ENCODE data around the gene LRRC3B.

Gene LRRC3B

DNA sequence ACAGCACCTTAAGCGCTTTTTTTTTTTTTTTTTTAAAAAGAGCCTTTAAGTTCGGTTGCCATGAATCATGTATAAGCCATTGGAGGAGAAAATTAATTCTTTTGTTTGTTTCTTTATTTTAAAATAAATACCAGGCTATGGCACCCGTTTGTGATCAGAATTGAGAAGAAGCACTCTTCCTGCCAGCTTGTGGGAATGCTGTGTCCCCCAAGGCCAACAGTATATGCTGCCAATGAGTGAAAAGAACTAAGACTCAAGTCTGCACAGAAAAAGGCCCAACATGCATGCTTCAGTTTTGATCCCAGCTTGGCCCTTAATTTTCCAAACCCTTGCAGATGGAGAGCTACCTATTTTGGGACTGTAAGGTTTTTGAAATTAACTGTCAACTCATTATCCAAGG, 90.5 kb downstream of the LRRC3B start:
- DNase-seq, result no peak

DNA sequence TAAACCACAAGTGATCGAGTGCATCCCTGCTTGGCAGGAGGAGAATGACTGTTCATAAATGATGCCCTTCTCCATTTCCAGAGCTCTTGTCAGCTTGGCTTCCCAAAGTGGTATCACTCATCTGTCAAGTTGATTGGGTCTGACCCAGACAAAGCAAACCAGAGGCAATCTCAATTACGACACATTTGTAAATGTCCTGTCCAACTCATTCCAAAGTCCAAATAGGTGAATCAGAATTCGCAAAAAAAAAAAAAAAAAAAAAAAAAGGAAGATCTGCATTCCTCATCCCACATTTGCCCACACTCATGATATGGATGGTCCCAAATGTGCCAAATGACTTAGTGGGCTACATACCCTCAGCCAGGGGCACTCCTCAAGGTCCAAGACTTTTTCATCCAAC, 91.9 kb downstream of the LRRC3B start:
- no peak for DNase-seq

DNA sequence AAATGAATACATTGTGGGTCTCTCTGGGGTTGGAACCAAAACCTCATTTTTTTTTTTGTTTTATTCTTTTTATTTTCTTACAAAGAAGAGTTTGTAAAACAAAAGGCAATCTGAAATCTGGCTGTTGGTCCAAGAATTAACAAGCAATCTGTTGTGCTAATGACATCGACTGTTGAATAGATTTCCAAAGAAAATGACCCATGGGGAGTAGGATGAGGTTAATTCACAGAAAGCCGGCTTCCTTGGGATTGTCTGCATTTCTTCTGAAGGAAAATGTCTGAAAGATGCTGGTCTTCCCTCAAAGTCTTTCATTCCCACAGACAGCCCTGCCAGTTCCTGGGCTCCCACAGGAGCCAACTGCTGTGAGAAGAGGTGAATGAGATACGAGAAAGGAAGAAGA, 92.9 kb downstream of the LRRC3B start:
- DNase-seq, result no peak

DNA sequence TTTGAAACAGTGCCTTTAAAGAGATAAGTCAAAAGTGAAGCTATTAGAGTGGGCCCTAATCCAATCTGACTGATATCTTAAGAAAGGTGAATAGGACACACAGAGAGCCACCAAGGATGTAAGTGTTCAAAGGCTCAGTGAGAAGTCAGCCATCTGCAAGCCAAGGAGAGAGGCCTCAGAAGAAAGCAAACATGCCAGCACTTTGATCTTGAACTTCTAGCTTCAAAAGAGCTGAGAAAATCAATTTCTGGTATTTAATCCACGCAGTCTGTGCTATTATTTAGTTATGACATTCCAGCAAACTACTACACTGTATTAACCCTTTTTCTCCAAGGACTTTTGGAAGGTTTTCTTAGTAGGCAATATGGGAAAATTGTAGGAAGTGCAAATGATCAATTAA, 95.7 kb downstream of the LRRC3B start:
- DNase-seq, result no peak

DNA sequence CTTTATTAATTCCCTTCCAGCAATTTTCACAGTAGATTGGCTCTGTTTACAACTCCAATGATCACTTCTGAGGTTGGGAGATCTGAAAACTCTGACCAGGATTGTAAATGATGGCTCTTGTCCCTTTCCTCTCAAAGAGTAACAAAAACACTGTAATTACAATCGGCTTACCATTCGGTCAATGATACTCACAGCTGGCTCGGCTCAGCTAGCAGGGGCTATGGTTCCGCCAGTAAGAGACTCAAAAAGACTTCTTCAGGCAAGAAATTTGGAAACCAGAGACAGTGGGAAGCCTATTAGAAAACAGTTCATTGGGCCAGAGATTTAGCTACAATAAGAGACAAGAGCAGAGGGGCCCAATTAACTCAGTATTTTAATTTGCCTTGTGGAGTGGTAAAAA, 96.6 kb downstream of the LRRC3B start:
- no peak for DNase-seq

DNA sequence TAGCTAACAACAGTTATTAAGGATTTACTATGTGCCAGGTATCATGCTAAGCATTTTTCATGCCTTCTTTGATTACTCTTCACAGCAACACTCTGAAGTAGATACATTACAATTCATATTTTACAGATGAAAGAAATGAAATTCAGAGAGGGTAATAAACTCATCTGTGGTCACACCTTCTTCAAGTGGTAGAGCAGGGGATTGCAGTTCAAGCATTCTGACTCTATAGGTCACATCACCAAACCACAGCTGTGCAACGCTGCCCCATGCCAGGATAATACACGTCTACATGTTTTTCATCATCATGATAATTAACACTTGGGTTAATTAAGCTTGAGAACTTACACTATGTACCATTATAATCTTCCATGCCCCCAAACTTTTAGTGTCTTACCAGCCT, 98.5 kb downstream of the LRRC3B start:
- no peak for DNase-seq

DNA sequence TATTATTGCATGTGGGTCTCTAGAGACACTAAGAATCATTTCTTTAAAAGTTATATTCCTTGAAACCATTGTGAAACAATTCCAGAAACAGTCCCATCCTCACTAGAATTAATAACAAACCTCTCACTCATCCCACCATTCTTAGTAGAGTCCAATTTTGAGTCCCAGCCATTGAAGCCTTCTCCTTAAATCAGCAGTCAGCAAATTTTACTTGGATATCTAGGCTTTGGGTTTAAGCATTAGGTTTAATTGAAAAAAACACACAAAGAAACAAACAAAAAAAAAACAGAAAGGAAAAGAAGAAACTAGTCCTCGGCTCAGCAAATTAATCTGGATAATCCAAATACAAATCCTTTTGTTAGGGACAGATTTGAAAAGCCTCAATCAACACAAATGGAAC, 109.3 kb downstream of the LRRC3B start:
- DNase-seq, result no peak

DNA sequence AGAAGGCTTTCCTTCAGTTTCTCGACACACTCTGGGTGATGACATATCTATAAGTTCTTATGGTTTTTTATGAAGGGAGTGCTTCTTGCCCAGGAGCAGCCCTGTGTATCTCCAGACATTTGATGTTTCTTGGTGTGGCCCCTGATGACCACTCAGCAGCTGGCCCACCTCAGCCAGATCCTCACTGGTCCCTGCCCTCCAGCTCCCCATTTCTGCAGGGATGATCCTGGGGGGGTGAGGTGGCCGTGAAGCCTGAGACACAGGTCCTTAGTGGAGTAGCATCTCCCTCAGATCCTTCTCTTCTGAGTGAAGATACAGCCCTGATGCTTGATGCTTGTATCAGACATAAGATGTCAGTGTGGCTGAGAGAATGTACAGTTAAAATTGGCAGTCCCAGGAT, 127.7 kb downstream of the LRRC3B start:
- DNase-seq, result no peak

DNA sequence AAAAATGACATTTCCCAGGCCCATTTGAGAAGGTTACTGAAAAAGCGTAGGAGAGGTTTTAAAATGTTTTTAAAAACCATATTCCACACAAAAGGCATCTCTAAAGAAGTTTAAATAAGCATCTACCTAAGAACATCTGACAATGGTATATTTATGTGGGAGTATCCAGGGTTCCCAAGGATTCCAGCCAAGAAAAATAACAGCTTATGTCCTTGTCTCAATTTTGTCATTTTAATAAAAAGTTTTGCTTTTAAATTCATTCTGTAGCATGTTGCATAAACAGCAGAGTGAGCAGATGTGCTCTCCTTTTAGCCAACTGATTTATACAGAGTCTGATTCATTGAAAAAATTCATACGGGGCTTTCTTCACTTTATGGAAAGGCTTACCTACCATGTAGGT, 129.9 kb downstream of the LRRC3B start:
- DNase-seq, result no peak

DNA sequence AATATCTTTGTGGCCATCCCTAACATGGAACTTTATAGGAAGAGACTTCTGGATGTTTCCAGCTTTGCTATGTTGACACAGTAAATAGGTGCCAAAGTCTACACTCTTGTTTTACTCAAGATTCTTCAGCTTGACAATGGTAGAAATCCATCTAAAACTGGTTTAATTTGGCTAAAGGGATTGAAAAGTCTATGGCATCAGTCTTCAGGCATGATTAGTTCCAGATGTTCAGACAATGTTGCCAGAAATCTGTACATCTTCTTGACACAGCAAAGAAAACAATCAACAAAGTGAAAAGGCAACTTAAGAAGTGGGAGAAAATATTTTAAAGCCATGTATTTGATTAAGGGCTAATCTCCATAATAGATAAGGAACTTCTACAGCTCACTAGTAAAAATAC, 130.5 kb downstream of the LRRC3B start:
- DNase-seq, result no peak

DNA sequence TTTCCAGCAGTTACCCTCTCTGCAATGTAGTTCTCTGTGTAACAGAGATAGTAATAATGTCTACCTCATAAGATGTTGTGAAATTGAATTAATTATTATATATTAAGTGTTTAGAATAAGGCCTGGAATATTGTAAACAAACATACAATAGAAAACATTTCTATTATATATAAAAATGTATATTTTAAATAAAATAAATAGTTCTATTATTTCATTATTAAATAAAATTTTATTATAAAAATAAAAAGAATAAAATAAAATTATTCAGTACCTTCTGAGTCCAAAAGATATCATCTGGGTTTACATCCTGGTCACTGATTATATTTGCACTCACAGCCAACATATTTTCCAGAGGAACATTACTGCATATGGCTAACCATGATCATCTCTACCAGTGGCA, 135.4 kb downstream of the LRRC3B start:
- DNase-seq, result no peak
